ENCODE data around the gene TLN1.

TLN1 gene

GRCh38 chr9:35732185-35732799 lies at the start of gene TLN1, which contains the start of gene CREB3:
TSS of gene TLN1 (minus strand) at chr9:35732195. CDS start at chr9:35725694, 6,501 bp downstream.
TSS of gene CREB3 (plus strand) at chr9:35732666. CDS start at chr9:35732773, 107 bp downstream.
- peak; percentile 97 to 99 for DNase-seq

- DNase-seq: no peak
Observed at GRCh38 chr9:35781066-35781465, 49.1 kb upstream of the TLN1 start.

GRCh38 chr9:35778496-35778895 lies 46.5 kb upstream of the TLN1 start:
- no peak for DNase-seq

GRCh38 chr9:35776018-35776417 lies 44.0 kb upstream of the TLN1 start:
- DNase-seq: peak; percentile 42 to 74

GRCh38 chr9:35774907-35775635 lies 43.1 kb upstream of the TLN1 start:
- DNase-seq: peak in 1 of 2 experiments; percentile 9

- DNase-seq: no peak
Observed at GRCh38 chr9:35771943-35772342, 39.9 kb upstream of the TLN1 start.

- no peak for DNase-seq
Observed at GRCh38 chr9:35771534-35771933, 39.5 kb upstream of the TLN1 start.

GRCh38 chr9:35771075-35771433 lies 39.1 kb upstream of the TLN1 start:
- no peak for DNase-seq

GRCh38 chr9:35769763-35770162 lies 37.8 kb upstream of the TLN1 start:
- DNase-seq: no peak

GRCh38 chr9:35767458-35767857 lies 35.5 kb upstream of the TLN1 start:
- DNase-seq: no peak

- no peak for DNase-seq
Observed at GRCh38 chr9:35766997-35767396, 35.0 kb upstream of the TLN1 start.

GRCh38 chr9:35763803-35764202 lies 31.8 kb upstream of the TLN1 start:
- no peak for DNase-seq

- no peak for DNase-seq
Observed at GRCh38 chr9:35763181-35763580, 31.2 kb upstream of the TLN1 start.

- no peak for DNase-seq
Observed at GRCh38 chr9:35760651-35761050, 28.7 kb upstream of the TLN1 start.

GRCh38 chr9:35759795-35760194 lies 27.8 kb upstream of the TLN1 start:
- DNase-seq: no peak

- DNase-seq: no peak
Observed at GRCh38 chr9:35758475-35759050, 26.6 kb upstream of the TLN1 start.

GRCh38 chr9:35757892-35758275 lies 25.9 kb upstream of the TLN1 start:
- no peak for DNase-seq

GRCh38 chr9:35757226-35757891 lies 25.4 kb upstream of the TLN1 start:
- DNase-seq: peak; percentile 41 to 78

- peak; percentile 37 to 82 for DNase-seq
Observed at GRCh38 chr9:35756275-35757225, 24.6 kb upstream of the TLN1 start.

- no peak for DNase-seq
Observed at GRCh38 chr9:35755071-35755470, 23.1 kb upstream of the TLN1 start.

GRCh38 chr9:35754264-35754663 lies 22.3 kb upstream of the TLN1 start, which contains the start of gene MSMP:
TSS of gene MSMP (minus strand) at chr9:35754276. CDS start at chr9:35754129, 147 bp downstream.
- no peak for DNase-seq

- no peak for DNase-seq
Observed at GRCh38 chr9:35753466-35753865, 21.5 kb upstream of the TLN1 start.

- no peak for DNase-seq
Observed at GRCh38 chr9:35750256-35750531, 18.2 kb upstream of the TLN1 start.

Measured in NCI-H526 (cell line).